ENCODE results near the gene PTPRT.

The PTPRT gene

GRCh38 chr20:42432496-42433334 is 757.0 kb downstream of the PTPRT start:
- TF ChIP-seq, protein P1, sequence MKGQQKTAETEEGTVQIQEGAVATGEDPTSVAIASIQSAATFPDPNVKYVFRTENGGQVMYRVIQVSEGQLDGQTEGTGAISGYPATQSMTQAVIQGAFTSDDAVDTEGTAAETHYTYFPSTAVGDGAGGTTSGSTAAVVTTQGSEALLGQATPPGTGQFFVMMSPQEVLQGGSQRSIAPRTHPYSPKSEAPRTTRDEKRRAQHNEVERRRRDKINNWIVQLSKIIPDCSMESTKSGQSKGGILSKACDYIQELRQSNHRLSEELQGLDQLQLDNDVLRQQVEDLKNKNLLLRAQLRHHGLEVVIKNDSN (IDR thresholded peaks at IDR 0.05) = no peak
- TF ChIP-seq RAD21 (IDR thresholded peaks at IDR 0.05; ENCODE audit: low read depth) (no peak), MAX (IDR thresholded peaks at IDR 0.05) (no peak), FOXM1 (IDR thresholded peaks at IDR 0.05; ENCODE audit: borderline replicate concordance, low read depth) (no peak), CEBPB (IDR thresholded peaks at IDR 0.05) (no peak), NFIC (IDR thresholded peaks at IDR 0.05) (no peak), YY1 (IDR thresholded peaks at IDR 0.05; ENCODE audit: low read depth) (no peak), TAF1 (IDR thresholded peaks at IDR 0.05; ENCODE audit: low read depth) (no peak), REST (IDR thresholded peaks at IDR 0.05; ENCODE audit: low read depth) (no peak), EP300 (IDR thresholded peaks at IDR 0.05; ENCODE audit: borderline replicate concordance) (no peak)

GRCh38 chr20:42430598-42430997 is 759.1 kb downstream of the PTPRT start:
- TF ChIP-seq TEAD4 (IDR thresholded peaks at IDR 0.05) (no peak), FOXM1 (IDR thresholded peaks at IDR 0.05; ENCODE audit: borderline replicate concordance, low read depth) (no peak), TCF12 (IDR thresholded peaks at IDR 0.05; ENCODE audit: low read depth) (no peak), MAX (IDR thresholded peaks at IDR 0.05) (no peak), YY1 (IDR thresholded peaks at IDR 0.05; ENCODE audit: low read depth) (no peak), CEBPB (IDR thresholded peaks at IDR 0.05) (no peak), CREB1 (IDR thresholded peaks at IDR 0.05; ENCODE audit: low read depth) (no peak), RAD21 (IDR thresholded peaks at IDR 0.05; ENCODE audit: low read depth) (no peak), EGR1 (IDR thresholded peaks at IDR 0.05) (no peak), TAF1 (IDR thresholded peaks at IDR 0.05; ENCODE audit: low read depth) (no peak), NFIC (IDR thresholded peaks at IDR 0.05) (no peak), ZBTB7A (IDR thresholded peaks at IDR 0.05; ENCODE audit: low read depth) (no peak), REST (IDR thresholded peaks at IDR 0.05; ENCODE audit: low read depth) (no peak), EP300 (IDR thresholded peaks at IDR 0.05; ENCODE audit: borderline replicate concordance) (no peak)
- TF ChIP-seq, protein P1 (IDR thresholded peaks at IDR 0.05) = no peak

DNA sequence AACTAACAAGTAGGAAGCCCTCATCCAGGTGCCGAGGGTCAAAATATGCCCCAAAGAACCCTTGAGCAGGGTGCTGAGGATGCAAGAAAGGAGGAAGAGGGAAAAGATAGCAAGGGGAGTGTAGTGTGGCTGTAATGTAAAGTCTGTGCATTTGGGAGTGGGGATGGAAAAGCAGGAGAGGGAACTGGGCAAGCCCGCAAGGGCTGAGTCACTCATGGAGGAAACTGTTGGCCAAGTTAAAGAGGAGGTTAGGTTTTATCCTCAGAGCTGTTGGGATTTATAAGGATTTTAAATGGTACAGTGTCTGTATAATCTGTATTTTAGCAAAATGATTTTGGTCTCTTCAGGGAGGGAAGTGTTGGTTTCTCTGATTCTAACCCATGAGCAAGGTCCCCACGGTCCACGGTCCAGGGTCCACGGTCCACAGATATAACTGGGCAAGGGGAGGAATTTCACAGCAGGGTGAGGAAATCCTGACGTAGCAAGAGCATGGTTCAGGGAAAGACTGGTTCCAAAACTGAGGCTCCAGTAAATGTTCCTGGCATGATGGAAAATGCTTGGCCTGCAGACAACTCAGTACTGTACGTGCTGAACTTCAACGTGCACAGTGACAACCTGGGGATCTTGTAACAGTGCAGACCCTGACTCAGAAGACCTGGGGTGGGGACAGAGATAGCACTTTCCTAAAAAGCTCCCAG is 759.8 kb downstream of the PTPRT start:
- TF ChIP-seq CREB1 (IDR thresholded peaks at IDR 0.05; ENCODE audit: low read depth) (no peak), MAX (IDR thresholded peaks at IDR 0.05) (no peak), RAD21 (IDR thresholded peaks at IDR 0.05; ENCODE audit: low read depth) (no peak), CEBPB (IDR thresholded peaks at IDR 0.05) (no peak), TCF12 (IDR thresholded peaks at IDR 0.05; ENCODE audit: low read depth) (no peak), TEAD4 (IDR thresholded peaks at IDR 0.05) (no peak), ZBTB7A (IDR thresholded peaks at IDR 0.05; ENCODE audit: low read depth) (no peak), REST (IDR thresholded peaks at IDR 0.05; ENCODE audit: low read depth) (no peak), EGR1 (IDR thresholded peaks at IDR 0.05) (no peak), YY1 (IDR thresholded peaks at IDR 0.05; ENCODE audit: low read depth) (no peak), EP300 (IDR thresholded peaks at IDR 0.05; ENCODE audit: borderline replicate concordance) (no peak), TAF1 (IDR thresholded peaks at IDR 0.05; ENCODE audit: low read depth) (no peak), FOXM1 (IDR thresholded peaks at IDR 0.05; ENCODE audit: borderline replicate concordance, low read depth) (no peak), NFIC (IDR thresholded peaks at IDR 0.05) (no peak)
- TF ChIP-seq, protein P1 (IDR thresholded peaks at IDR 0.05) = no peak

Measured in Ishikawa (cell line).